ENCODE measurements around the gene CHD2. TPM values are rescaled to one million over a fixed set of nuclear protein-coding genes. Genes with fewer than 3 reads are reported as not detected.

Gene CHD2
- total RNA-seq, 1 experiment from 2014 or later: 85.0 TPM

DNA sequence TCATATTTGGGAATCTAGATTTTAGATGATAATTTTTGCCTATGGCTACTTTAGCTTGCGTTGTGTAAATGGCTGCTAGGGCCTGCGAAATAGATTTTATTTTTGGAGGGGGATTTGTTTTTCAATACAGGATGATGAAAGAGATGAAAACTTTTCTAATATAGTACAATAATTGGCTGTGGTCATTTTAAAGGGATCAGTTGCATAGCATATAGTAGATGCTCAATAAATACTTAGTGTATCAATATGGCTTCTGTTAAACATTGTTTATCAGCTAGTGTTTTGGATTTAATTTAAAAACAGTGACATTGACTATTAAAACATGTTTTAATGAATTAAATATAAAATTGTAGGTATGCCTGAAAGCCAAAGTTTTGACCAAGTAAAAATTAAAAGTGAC, 6.9 kb upstream of the CHD2 start:
- DNase-seq: no peak
- H3K4me1 ChIP-seq: peaks cover 5% of the 10 kb centered on the region; the same call in 1 of the 2 replicates
- no peaks in the 10 kb centered on the region for H3K9me3 ChIP-seq
- POLR2A ChIA-PET: no interaction called here
- BruUV-seq (replicated peaks): no TSS peak
- no peaks in the 10 kb centered on the region for H3K27me3 ChIP-seq (replicated peaks; ENCODE audit: control insufficient read depth, insufficient read depth, low read length)
- Mint-ChIP-seq H3K4me1 (ENCODE audit: low read depth, unreplicated experiment) (peaks cover 7% of the 10 kb centered on the region), H3K9me3 (ENCODE audit: unreplicated experiment) (no peaks in the 10 kb centered on the region), H3K36me3 (ENCODE audit: insufficient read depth, unreplicated experiment) (peaks cover 89% of the 10 kb centered on the region), H3K4me3 (ENCODE audit: unreplicated experiment) (no peak overlapping the region), H3K27me3 (ENCODE audit: insufficient read depth, unreplicated experiment) (no peaks in the 10 kb centered on the region), H3K27ac (ENCODE audit: unreplicated experiment) (no peak overlapping the region)
- H3K4me3 ChIP-seq (ENCODE audit: low read depth, low read length): no peak overlapping the region
- CTCF ChIA-PET: no interaction called here
- intact Hi-C loops (cut with micrococcal nuclease; ENCODE audit: unreplicated experiment): no loop called here
- H3K36me3 ChIP-seq (ENCODE audit: control insufficient read depth, insufficient read depth, low read length): no peaks in the 10 kb centered on the region; the same call in 1 of the 2 replicates
- TF ChIP-seq, protein P1, sequence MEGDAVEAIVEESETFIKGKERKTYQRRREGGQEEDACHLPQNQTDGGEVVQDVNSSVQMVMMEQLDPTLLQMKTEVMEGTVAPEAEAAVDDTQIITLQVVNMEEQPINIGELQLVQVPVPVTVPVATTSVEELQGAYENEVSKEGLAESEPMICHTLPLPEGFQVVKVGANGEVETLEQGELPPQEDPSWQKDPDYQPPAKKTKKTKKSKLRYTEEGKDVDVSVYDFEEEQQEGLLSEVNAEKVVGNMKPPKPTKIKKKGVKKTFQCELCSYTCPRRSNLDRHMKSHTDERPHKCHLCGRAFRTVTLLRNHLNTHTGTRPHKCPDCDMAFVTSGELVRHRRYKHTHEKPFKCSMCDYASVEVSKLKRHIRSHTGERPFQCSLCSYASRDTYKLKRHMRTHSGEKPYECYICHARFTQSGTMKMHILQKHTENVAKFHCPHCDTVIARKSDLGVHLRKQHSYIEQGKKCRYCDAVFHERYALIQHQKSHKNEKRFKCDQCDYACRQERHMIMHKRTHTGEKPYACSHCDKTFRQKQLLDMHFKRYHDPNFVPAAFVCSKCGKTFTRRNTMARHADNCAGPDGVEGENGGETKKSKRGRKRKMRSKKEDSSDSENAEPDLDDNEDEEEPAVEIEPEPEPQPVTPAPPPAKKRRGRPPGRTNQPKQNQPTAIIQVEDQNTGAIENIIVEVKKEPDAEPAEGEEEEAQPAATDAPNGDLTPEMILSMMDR (IDR thresholded peaks at IDR 0.05; ENCODE audit: insufficient read depth in 1 of 2, low read depth in 1 of 2, low read length in 1 of 2, severe bottlenecking in 1 of 2, unreplicated experiment in 1 of 2): no peak

DNA sequence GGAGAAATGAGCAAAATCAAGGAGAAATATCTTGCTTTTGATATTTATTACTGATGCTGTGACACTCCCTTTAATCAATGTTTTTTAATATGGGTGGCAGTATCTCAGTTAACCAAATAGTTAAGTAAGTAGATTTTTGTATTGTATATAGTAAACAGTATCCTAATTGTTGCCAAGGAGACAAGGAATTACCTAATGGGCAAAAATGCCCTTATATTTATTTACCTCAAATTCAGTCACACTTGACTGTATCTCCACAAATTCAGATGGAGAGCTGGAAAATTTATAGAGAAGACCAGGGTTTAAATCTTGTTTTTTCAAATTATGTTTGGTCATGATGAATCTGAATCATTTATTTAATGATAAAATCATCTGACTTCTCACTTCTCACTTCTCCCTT, 3.6 kb upstream of the CHD2 start:
- Mint-ChIP-seq H3K4me3 (ENCODE audit: unreplicated experiment) (no peak overlapping the region), H3K9me3 (ENCODE audit: unreplicated experiment) (peaks cover 11% of the 10 kb centered on the region), H3K4me1 (ENCODE audit: low read depth, unreplicated experiment) (peaks cover 18% of the 10 kb centered on the region), H3K36me3 (ENCODE audit: insufficient read depth, unreplicated experiment) (peaks cover 95% of the 10 kb centered on the region), H3K27me3 (ENCODE audit: insufficient read depth, unreplicated experiment) (no peaks in the 10 kb centered on the region), H3K27ac (ENCODE audit: unreplicated experiment) (no peak overlapping the region)
- ChIA-PET CTCF (no interaction called here), POLR2A (no interaction called here)
- BruUV-seq (replicated peaks): no TSS peak
- Histone ChIP-seq H3K27me3 (replicated peaks; ENCODE audit: control insufficient read depth, insufficient read depth, low read length) (no peaks in the 10 kb centered on the region), H3K4me3 (ENCODE audit: low read depth, low read length) (no peak overlapping the region), H3K36me3 (ENCODE audit: control insufficient read depth, insufficient read depth, low read length) (no peaks in the 10 kb centered on the region; the same call in none of the 2 replicates), H3K9me3 (no peaks in the 10 kb centered on the region), H3K4me1 (peaks cover under 1% of the 10 kb centered on the region)
- TF ChIP-seq, protein P1 (IDR thresholded peaks at IDR 0.05; ENCODE audit: insufficient read depth in 1 of 2, low read depth in 1 of 2, low read length in 1 of 2, severe bottlenecking in 1 of 2, unreplicated experiment in 1 of 2): no peak
- intact Hi-C loops (cut with micrococcal nuclease; ENCODE audit: unreplicated experiment): no loop called here
- DNase-seq: no peak

DNA sequence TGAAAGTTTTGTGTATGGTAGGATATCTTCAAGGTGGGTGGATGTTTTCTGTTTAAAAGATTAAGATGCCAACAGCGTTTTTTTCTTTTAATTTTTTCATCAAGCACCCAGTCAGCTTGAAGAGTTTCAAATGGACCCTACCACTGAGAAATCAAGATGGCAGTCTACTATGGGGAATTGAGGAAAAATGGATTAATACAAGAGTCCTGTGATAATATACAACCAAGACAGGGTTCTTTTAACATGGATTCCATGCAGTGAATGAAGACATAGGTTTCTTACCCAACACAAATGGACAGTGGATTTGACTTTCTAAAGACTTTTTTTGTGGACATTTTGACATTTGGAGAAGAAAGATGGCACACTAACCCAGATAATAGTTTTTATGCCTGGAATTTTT, 2.5 kb upstream of the CHD2 start:
- no peak overlapping the region for H3K4me3 ChIP-seq (ENCODE audit: low read depth, low read length)
- DNase-seq: no peak
- no peaks in the 10 kb centered on the region for H3K27me3 ChIP-seq (replicated peaks; ENCODE audit: control insufficient read depth, insufficient read depth, low read length)
- peaks cover 11% of the 10 kb centered on the region for H3K9me3 Mint-ChIP-seq (ENCODE audit: unreplicated experiment)
- intact Hi-C loops (cut with micrococcal nuclease; ENCODE audit: unreplicated experiment): no loop called here
- H3K36me3 Mint-ChIP-seq (ENCODE audit: insufficient read depth, unreplicated experiment): peaks cover 88% of the 10 kb centered on the region
- ChIA-PET CTCF (no interaction called here), POLR2A (interaction anchor here (0.5 kb wide), 1 partner anchor 26 kb away, joined by 3 read pairs; no protein-coding TSS in a partner anchor)
- no peaks in the 10 kb centered on the region for H3K27me3 Mint-ChIP-seq (ENCODE audit: insufficient read depth, unreplicated experiment)
- H3K4me3 Mint-ChIP-seq (ENCODE audit: unreplicated experiment): no peak overlapping the region
- TF ChIP-seq, protein P1 (IDR thresholded peaks at IDR 0.05; ENCODE audit: insufficient read depth in 1 of 2, low read depth in 1 of 2, low read length in 1 of 2, severe bottlenecking in 1 of 2, unreplicated experiment in 1 of 2): no peak
- H3K4me1 Mint-ChIP-seq (ENCODE audit: low read depth, unreplicated experiment): peaks cover 18% of the 10 kb centered on the region
- no peak overlapping the region for H3K27ac Mint-ChIP-seq (ENCODE audit: unreplicated experiment)
- BruUV-seq (replicated peaks): no TSS peak
- H3K4me1 ChIP-seq: no peaks in the 10 kb centered on the region; the same call in 1 of the 2 replicates
- H3K36me3 ChIP-seq (ENCODE audit: control insufficient read depth, insufficient read depth, low read length): no peaks in the 10 kb centered on the region; the same call in none of the 2 replicates
- no peaks in the 10 kb centered on the region for H3K9me3 ChIP-seq

Data from Caco-2 (cell line).